ENCODE data around the gene GREM2.

DNA sequence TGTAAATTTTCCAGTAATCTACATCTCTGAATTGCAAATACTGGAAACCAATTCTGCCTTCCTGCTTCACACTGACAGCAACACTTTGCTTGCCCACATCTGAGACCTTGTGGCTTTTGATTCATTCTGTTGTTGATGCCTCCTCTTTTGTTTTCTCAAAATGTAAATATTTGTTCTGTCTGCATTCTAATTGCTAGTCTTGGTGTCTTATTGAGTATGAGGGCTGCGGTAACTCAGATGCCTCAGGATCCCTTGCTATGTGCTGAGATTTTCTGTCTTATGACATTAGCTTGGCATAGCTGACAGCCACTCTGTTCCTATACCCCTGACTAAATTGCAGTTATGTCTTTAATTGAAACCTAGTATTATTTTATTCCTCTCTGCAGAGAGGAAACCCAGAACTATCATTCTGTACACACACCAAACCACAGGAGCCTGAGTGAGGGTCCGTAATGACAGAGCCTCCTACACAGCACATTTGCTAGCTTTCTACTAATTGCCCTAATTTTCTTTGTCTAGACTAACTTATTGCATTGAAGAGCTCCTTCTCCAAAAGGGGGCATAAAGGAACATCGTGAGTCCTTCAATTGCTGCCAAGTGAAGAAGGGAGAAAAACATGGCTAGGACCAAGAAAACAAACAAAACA, 72.1 kb downstream of the GREM2 start:
- TF ChIP-seq CEBPB (IDR thresholded peaks at IDR 0.05; ENCODE audit: low read depth, low read length) (no peak), FOS (IDR thresholded peaks at IDR 0.05; ENCODE audit: low read depth, low read length) (no peak), RAD21 (IDR thresholded peaks at IDR 0.05; ENCODE audit: low read length) (no peak), POLR2A (IDR thresholded peaks at IDR 0.05; ENCODE audit: low read depth, low read length) (no peak), USF2 (IDR thresholded peaks at IDR 0.05; ENCODE audit: low read depth, low read length) (no peak), SMC3 (IDR thresholded peaks at IDR 0.05; ENCODE audit: low read depth, low read length) (no peak), CTCF (conservative IDR thresholded peaks at IDR 0.05; ENCODE audit: low read depth, low read length) (no peak), RCOR1 (IDR thresholded peaks at IDR 0.05; ENCODE audit: insufficient replicate concordance, low read length) (no peak), MAFK (IDR thresholded peaks at IDR 0.05; ENCODE audit: low read depth, low read length) (no peak), NFE2L2 (IDR thresholded peaks at IDR 0.05; ENCODE audit: low read depth, low read length) (no peak), MXI1 (IDR thresholded peaks at IDR 0.05; ENCODE audit: borderline replicate concordance, low read depth, low read length) (no peak)
- TF ChIP-seq, protein P1, sequence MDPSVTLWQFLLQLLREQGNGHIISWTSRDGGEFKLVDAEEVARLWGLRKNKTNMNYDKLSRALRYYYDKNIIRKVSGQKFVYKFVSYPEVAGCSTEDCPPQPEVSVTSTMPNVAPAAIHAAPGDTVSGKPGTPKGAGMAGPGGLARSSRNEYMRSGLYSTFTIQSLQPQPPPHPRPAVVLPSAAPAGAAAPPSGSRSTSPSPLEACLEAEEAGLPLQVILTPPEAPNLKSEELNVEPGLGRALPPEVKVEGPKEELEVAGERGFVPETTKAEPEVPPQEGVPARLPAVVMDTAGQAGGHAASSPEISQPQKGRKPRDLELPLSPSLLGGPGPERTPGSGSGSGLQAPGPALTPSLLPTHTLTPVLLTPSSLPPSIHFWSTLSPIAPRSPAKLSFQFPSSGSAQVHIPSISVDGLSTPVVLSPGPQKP (IDR thresholded peaks at IDR 0.05; ENCODE audit: borderline replicate concordance, low read depth, low read length) = no peak

Data from IMR-90 (cell line).